CD4-positive, alpha-beta T cell treated with Interleukin-15 for 4 hours (primary cell): Measurements from ENCODE around the gene MAP4K2.

Experiments used
- DNase-seq: peaks from one replicate; pipeline ENCODE4 v3.0.0-alpha.2; 2020; ENCODE audit warnings: low spot score

MAP4K2 gene

DNA sequence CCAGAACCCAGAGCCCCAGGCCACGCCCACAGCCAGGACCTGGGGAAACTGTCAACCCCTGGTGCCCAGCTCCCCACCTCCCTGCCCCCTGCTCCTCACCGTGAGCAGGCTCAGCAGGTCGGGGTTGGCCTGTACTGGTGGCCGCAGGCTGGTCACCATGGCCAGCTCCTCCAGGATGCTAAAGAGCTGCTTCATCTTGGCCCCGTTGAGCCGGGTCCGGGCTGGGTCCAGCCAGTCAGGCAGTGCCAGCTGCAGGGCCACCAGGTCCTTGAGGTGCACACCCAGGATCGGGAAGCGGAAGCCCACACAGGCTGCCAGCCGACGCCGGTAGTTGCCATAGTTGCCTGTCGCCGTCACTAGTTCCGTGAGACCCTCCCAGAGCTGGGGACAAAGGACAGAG is 66.4 kb downstream of the MAP4K2 start:
- DNase-seq: no peak

DNA sequence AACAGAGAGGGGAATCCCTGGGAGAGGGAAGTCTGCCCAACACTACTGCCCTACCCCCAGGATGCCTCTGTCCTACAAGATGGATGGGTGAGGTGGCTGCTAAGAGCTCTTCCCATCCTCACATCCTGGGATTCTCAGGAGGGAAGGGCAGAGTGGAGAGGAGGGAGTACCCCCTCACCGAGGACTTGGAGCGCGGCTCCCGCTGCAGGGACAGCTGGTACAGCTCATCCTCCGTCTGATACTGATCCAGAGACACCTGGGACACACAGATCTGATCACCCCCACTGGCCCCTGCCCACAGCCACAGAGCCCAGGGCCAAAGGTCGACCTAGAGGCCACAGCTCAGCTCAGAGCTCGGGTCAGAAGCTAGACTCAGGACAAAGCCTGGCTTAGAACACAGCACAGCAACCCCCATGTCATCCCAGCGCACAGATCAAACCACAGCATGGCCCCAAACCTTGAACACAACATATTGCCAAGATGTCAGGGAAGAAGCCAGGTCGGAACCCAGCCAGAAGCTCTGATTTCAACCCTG is 67.2 kb downstream of the MAP4K2 start:
- DNase-seq: no peak
